AML-193 (cell line): Measurements from ENCODE around the gene TNKS1BP1.
"Not testable (repeated sequence)": the region's sequence is repeated elsewhere in the genome, so short reads cannot be mapped to it uniquely, and the experiment has no call there.

Experiments used
- DNase-seq, 2 experiments: peaks; one replicate each; lab custom pipeline; 2025; lab: John Stamatoyannopoulos, UW

The TNKS1BP1 gene

GRCh38 chr11:57354699-57355098, 29.9 kb upstream of the TNKS1BP1 start:
- peak in 1 of 2 experiments; percentile 33 for DNase-seq

DNA sequence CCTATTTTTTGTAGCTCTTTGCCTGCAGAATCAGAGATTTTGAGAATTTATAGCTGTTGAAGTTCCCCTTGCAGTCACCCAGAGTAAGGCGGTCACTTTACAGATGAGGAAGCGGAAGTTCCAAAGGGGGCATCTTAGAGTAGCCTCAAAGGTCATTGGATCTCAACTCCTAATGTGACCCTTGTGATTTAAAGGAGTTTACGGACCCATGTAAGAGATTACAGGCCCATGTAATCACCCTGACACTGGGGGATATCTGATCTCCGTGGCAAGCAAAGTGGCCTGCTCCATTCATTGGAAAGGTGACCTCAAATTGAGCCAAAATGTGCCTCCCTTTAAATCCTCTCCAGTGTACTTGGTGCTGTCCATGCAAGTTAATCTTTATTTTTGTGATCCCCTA, 29.1 kb upstream of the TNKS1BP1 start:
- no peak for DNase-seq

- no peak for DNase-seq
Observed at GRCh38 chr11:57353446-57353845, 28.7 kb upstream of the TNKS1BP1 start.

DNA sequence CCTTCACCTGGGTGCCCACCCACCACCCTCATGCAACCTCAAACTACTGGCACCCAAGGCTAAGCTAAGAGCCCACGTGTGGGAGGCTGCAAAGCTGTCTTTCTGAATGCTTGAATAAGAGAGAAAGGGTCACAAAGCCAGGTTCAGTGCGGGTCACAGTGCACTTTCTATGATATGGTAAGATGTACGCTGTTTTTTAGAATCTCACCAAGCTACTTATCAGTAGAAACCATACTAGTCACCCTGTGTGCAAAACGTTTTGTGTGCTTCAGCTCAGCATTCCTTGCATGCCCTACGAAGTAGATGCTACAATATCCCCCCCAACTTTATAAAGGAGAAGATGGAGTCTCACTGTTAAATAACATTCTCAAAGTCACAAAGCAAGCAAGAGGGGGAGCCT, 28.3 kb upstream of the TNKS1BP1 start:
- no peak for DNase-seq

- DNase-seq, result no peak
Observed at GRCh38 chr11:57349491-57350274, 24.9 kb upstream of the TNKS1BP1 start.

GRCh38 chr11:57348636-57349313, 24.0 kb upstream of the TNKS1BP1 start:
- no peak for DNase-seq

GRCh38 chr11:57348052-57348451, 23.3 kb upstream of the TNKS1BP1 start:
- DNase-seq, result no peak

GRCh38 chr11:57347336-57347735, 22.6 kb upstream of the TNKS1BP1 start:
- DNase-seq, result no peak

DNA sequence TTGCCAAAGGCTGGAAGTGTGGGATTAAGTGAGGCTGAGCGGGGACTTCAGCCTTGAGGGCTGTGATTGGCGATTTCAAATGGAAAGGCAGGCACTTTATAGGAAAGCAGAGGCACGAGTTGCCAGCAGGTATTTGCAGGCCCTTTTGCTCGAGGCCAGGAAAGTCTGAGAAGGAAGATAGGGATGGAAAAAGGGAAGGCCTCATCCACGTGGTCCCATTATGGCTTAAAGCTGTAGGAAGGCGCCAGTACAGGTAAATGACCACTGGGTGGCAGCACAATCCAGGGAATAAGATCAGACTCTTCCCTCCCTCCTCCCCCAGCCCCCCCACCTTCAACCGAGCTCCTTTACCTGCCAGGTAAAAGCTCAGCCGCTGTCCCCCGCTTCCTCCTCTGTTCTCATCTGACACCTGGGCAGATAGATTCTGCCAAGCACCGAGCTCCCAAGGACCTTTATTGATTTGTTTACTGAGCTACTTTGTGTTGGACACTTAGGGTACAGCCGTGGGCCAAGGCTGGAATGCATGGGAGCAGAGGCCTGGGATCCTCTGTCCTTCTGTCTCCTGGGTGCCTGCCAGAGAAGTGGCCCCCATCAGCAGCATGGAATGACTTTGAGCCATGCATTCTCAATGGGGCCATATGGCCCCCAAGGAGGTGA, 20.9 kb upstream of the TNKS1BP1 start:
- peak; percentile 55 to 56 for DNase-seq

GRCh38 chr11:57344826-57345225, 20.1 kb upstream of the TNKS1BP1 start:
- no peak for DNase-seq

- DNase-seq, result no peak
Observed at GRCh38 chr11:57343825-57344224, 19.1 kb upstream of the TNKS1BP1 start.

GRCh38 chr11:57342702-57343101, 17.9 kb upstream of the TNKS1BP1 start:
- DNase-seq, result no peak

- no peak for DNase-seq
Observed at GRCh38 chr11:57341250-57341808, 16.6 kb upstream of the TNKS1BP1 start.

DNA sequence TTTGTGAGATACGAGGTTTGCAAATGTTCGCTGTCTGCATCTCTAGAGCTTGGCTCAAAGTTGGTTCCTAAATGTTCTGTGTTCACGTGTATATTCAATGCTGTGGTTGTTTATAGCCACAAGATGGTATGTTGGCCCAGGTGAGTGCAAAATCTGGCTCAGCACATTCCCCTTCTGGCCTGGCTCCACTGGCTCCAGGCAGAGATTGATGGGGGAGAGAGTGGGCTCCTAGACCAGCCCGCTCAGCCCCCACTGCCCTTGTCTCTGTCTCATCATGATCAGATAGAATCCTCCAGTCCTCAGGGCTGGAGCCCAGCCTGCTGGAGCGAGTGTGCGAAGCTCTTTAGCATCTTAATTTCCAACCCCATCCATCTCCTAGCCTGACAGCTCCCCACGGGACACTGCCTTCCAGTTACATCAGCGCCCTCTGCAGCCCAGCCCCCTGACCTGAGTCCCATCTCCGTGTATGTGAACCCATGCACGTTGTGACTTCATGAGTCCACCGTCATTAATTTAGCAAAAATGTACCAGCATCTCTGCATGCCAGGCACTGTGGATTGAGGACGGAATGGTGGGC, 15.4 kb upstream of the TNKS1BP1 start:
- DNase-seq, result no peak

DNA sequence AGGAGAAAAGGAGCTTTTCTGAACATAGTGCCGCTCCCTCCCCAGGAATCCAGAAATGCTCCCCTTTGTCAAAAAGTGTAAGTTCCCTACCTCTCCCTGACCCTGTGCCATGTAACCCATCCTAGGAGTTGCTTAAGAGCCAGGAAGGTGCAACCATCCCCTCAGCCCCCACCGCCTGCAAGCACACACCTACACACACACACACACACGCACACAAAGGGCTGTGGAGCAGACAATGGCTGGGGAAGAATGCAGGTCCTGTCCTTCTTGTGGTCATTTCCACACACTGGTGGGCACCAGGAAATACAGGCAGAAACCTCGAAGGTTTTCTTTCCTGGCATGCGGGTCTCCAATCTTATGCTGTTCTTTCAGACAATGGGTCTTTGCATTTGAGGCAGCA, 14.6 kb upstream of the TNKS1BP1 start:
- DNase-seq, result no peak

DNA sequence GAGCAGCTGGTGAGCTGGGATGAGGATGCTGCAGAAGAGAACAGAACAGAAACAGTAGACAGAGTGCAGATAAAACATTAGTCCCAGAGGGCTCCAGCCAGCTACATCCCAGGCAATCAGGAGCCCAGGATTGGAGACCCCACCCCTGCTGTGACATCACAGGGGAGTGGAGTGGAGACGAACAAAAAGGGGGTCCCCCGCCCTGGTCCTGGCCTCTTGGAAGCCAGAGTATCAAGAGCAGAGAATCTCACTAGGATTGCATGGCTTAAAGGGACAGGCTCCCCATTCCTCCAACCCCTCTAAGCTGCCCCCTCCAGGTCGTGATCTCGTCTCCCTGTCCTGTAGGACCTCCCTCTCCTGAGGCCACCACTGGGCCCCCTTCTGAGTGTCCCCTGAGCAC, 13.4 kb upstream of the TNKS1BP1 start, which contains the start of gene P2RX3:
P2RX3 (plus strand) TSS at position 211 of the 400 bp plus-strand sequence. CDS start 199 bp downstream, outside the sequence.
- no peak for DNase-seq

GRCh38 chr11:57336856-57337255, 12.1 kb upstream of the TNKS1BP1 start:
- not testable (repeated sequence) for DNase-seq

DNA sequence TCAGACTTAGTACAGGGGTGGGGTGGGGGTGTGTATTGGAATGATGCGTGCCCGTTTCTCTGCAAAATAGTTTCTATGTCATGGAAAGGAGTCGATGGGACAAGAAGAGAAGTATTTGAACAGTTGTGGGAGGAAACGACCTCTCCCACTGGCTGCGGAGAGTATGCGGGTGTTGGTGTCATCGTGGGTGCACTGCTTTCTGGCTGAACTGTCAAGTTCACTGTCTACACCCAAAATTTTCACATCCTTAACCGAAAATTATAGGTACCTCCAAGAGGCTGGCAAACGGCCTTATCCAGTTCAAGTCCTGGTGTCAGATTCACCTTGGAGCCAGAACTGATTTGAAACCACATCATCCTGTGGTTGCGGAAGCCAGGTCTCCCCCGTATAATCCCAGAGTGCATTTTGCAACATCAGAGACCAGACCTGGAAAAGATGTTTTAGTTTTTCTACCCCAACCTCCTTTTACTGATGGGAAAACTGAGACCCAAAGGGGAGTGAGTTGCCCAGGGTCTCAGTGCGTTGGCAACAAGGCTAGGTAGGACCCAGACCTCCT, 11.4 kb upstream of the TNKS1BP1 start:
- peak; percentile 25 to 44 for DNase-seq

DNA sequence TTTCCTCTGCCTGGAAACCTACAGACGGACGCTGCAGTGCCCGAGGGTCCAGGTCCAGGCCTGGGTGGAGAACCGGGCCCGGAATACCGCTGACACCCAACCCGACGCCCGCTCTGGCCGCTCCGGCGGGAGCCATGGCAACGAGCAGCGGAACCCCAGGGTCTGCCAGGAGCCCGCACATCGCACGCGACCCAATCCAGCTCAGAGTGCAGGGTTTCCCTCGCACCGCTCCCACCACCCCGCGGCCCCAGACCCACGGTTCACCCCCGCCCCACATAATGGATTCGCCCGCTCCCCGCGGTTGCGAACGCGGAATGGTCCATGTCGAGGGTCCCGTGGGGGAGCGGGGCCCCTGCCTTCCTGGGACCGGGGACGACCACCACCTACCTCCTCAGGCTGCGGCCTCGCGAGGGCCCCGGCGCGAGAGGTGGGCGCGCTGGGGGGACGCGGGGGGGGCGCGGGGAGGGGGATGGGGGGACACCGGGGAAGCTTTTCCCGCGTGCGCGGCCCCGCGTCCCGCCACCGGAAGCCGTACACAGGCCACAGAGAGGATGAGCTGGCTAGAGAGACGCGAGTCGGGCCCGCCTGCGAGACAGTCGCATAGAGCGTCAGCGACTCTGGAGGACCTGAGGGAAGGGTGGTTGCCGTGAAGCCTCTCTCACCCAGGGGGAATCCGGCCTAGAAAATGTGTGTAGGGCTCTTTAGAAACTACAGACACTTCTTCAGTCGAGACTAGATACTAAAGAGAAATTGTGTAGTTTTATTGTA, 10.8 kb upstream of the TNKS1BP1 start, which contains the start of gene SSRP1:
SSRP1 (minus strand) TSS at position 550 of the 768 bp plus-strand sequence. CDS start 771 bp downstream, outside the sequence.
- peak; percentile 74 to 75 for DNase-seq

- DNase-seq, result no peak
Observed at GRCh38 chr11:57335023-57335342, 10.2 kb upstream of the TNKS1BP1 start.
